Upper lobe of left lung (tissue), 4 donors: Measurements from ENCODE around the gene OXNAD1.

Experiments
- EP300 ChIP-seq, 4 donors: sonication (generic); formaldehyde crosslinking; IDR thresholded peaks; one replicate each; pipeline ENCODE4 v1.5.1; 2017; ENCODE audit warnings: antibody characterized with exemption in 4 of 4, control low read depth in 2 of 4
- POLR2A ChIP-seq, 4 donors: fragments of 450-650 bp; IDR thresholded peaks; one replicate each; pipeline ENCODE4 v1.5.1; 2016 to 2017; ENCODE audit warnings: antibody characterized with exemption in 4 of 4, mild to moderate bottlenecking in 2 of 4

- TF ChIP-seq EP300 (IDR thresholded peaks at IDR 0.05): no peak
- no peak for TF ChIP-seq POLR2A (IDR thresholded peaks at IDR 0.05)
Measured at GRCh38 chr3:16343101-16343500, 78.1 kb downstream of the OXNAD1 start.
